ENCODE measurements around the gene PPARD. TPM values are rescaled to one million over a fixed set of nuclear protein-coding genes. Genes with fewer than 3 reads are reported as not detected.
A peak's percentile ranks its signal among the peaks of the same experiment; 100 is the strongest.
"Not testable (repeated sequence)": the region's sequence is repeated elsewhere in the genome, so short reads cannot be mapped to it uniquely, and the experiment has no call there.

Gene PPARD
- total RNA-seq, 1 experiment from 2014 or later = 11.0 TPM

- no peak for DNase-seq (ENCODE audit: low read depth)
Measured at GRCh38 chr6:35312076-35312800, 30.1 kb upstream of the PPARD start.

DNA sequence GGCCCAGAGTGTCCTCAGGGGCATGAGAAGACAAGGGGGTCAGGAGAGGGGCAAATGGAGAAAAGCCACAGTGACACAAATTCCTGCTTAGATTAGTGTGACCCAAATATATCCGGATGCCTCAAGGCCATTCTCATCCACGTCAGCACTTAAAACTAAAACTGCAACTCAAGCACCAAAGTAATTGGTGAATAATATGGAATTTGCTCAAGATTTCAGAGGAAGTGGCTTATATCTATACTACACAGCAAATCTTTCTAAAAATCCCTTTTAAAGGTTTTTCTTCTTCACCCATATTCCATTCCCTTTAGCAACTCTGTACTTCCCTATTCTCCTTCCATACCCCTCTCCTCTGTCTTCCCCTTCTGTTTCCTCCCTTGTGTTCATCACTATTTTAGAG is 29.6 kb upstream of the PPARD start:
- DNase-seq (ENCODE audit: low read depth) = no peak

GRCh38 chr6:35317483-35318195 is 24.7 kb upstream of the PPARD start:
- no peak for DNase-seq (ENCODE audit: low read depth)

GRCh38 chr6:35318196-35319171 is 23.9 kb upstream of the PPARD start:
- DNase-seq (ENCODE audit: low read depth) = peak; percentile 85

GRCh38 chr6:35319346-35320030 is 22.9 kb upstream of the PPARD start:
- no peak for DNase-seq (ENCODE audit: low read depth)

GRCh38 chr6:35320031-35320410 is 22.3 kb upstream of the PPARD start:
- DNase-seq (ENCODE audit: low read depth) = no peak

GRCh38 chr6:35321091-35321490 is 21.3 kb upstream of the PPARD start:
- no peak for DNase-seq (ENCODE audit: low read depth)

GRCh38 chr6:35327349-35328027 is 14.9 kb upstream of the PPARD start:
- peak; percentile 35 for DNase-seq (ENCODE audit: low read depth)

- DNase-seq (ENCODE audit: low read depth) = no peak
Measured at GRCh38 chr6:35328108-35328723, 14.1 kb upstream of the PPARD start.

GRCh38 chr6:35328965-35329364 is 13.4 kb upstream of the PPARD start:
- DNase-seq (ENCODE audit: low read depth) = not testable (repeated sequence)

DNA sequence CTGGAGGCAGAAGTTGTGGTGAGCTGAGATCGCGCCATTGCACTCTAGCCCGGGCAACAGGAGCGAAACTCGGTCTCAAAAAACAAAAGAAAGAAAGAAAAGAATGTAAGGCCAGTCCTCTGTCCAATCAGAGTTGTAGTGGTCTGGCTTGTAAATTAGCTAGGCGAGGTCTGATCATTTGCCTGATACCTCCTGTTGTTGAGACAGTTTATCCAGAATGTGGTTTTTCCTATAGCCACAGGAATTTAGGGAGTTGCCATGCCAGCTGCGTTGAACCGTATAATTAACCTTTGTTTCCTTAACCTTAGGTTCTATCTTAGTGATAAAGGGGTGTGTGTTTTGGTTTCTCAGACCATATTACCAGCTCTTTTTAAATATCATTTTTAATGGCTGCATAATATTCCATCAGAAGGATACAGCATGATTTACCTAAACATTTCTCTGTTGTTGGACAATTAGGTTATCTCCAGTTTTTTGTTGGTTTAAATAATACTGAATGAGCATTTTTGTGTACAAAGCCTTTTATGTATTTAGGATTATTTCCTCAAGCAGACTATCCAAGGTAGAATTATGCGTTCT is 11.7 kb upstream of the PPARD start:
- DNase-seq (ENCODE audit: low read depth) = no peak

DNA sequence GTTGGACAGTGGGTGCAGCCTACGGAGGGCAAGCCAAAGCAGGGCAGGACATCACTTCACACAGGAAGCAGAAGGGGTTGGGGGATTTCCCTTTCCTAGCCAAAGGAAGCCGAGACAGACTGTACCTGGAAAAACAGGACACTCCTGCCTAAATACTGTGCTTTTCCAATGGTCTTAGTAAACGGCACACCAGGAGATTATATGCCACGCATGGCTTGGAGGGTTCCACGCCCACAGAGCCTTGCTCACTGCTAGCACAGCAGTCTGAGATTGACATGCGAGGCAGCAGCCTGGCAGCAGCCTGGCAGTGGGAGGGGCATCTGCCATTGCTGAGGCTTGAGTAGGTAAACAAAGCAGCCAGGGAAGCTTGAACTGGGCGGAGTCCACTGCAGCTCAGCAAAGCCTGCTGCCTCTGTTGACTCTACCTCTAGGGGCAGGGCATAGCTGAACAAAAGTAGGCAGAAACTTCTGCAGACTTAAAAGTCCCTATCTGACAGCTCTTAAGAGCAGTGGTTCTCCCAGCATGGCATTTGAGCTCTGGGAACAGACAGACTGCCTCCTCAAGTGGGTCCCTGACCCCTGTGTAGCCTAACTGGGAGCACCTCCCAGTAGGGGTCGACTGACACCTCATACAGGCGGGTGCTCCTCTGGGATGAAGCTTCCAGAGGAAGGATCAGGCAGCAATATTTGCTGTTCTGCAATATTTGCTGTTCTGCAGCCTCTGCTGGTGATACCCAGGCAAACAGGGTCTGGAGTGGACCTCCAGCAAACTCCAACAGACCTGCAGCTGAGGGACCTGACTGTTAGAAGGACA is 10.1 kb upstream of the PPARD start:
- DNase-seq (ENCODE audit: low read depth) = not testable (repeated sequence)

- no peak for DNase-seq (ENCODE audit: low read depth)
Measured at GRCh38 chr6:35341557-35341956, 801 bp upstream of the PPARD start.

DNA sequence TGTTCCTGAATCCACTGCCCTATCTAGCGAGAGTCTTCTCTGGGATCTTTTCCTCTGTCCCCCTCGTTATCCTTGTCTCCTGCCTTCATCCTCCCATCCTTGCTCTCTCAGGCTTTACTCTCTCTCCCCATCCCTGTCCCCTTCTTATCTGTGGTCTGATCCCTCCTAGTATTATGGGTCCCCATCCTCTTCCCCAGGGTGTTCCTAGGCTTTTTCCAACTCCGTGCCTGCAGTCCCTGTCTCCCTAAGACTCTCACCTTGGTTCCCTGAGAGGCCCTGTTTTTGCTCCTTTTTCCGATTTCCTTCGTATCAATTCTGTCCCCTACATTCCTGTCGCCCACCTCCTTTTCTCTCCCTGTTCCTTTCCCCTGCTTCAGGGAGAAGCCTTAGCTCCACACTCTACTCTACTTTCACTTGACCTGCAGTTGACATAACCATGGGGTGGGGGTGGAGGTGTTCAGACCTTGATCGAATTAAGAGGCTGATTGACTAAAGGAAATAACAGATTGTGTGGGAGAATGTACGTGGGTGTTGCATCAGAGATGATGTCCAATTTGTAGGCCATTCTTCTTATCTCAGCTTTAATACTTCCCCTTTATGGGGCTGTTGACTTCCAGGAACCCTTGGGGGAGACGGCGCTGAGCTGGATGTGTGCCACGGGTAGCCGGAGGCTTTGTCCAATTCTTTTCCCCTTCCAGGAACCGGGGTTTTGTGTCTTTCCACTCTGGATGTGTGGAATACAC is 905 bp downstream of the PPARD start:
- no peak for DNase-seq (ENCODE audit: low read depth)

DNA sequence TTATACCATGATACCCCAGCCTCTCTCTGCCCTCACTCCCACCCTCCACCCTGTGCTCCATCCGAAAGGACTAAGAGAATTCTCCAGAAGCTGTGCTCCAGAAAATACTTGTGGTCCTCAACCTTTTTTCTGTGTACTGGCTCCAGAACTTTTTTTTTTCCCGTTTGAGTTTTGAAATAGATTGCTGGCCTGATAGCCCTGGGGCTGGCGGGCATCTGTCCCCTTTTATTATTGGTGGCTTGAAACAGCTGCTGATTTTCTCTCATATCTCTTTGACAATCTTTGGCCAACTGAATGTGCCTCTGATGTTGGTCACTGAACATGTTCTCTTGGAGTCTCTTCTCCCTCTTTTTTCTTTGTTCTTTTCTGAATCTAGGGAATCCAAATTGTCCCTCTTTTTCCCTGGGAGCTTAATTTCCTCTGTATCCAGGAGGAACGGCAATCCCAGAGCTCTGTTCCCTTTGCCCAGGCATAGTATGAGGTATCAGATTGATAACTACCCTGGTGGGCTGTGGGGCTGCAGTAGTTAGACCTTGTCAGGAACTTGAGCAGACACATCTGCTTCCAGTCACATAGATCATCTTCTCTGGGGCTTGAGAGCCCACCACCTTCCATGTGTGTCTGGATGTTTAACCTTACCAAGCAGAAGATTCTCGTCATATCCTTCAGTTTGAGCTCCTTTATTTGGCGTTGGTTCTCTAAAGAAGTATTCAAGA is 1.6 kb downstream of the PPARD start:
- DNase-seq (ENCODE audit: low read depth) = no peak

DNA sequence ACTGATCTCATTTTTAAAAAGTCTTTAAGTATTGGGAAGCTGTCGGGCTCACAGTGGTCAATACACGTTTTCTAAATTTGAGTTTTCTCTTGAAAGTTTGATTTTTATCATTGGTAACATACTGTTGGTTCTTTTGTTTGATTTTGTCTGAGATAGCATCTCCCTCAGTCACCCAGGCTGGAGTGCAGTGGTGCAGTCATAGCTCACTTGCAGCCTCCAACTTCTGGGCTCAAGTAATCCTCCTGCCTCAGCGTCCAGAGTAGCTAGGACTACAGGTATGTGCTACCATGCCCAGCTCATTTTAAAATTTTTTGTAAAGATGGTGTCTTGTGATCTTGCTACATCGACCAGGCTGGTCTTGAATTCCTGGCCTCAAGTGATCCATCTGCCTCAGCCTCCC is 9.1 kb downstream of the PPARD start:
- DNase-seq (ENCODE audit: low read depth) = no peak

- DNase-seq (ENCODE audit: low read depth) = no peak
Measured at GRCh38 chr6:35352735-35353134, 10.4 kb downstream of the PPARD start.

Measured in LHCN-M2 (cell line).